H1 (cell line): ENCODE measurements around the gene MPIG6B. TPM values are rescaled to one million over a fixed set of nuclear protein-coding genes. Genes with fewer than 3 reads are reported as not detected.

Experiments
- CTCF ChIA-PET: fragments of 300-600 bp; sonication (Branson Sonifier 250); formaldehyde crosslinking; loops from one replicate; lab custom pipeline; 2021; ENCODE audit not compliant: partially characterized antibody; lab: Charles Lee
- POLR2A ChIA-PET: fragments of 300-600 bp; sonication (Branson Sonifier 250); formaldehyde crosslinking; loops from one replicate; lab custom pipeline; 2021; ENCODE audit warnings: inconsistent platforms; ENCODE audit not compliant: partially characterized antibody; lab: Charles Lee
- DNase-seq, 2 experiments: peaks; one replicate each; pipeline versions ENCODE4 v3.0.0 to v3.0.0-alpha.2; 2010 to 2022; ENCODE audit warnings: low spot score in 2 of 2, low read depth in 1 of 2, mixed read lengths in 1 of 2
- FAIRE-seq: peaks from 2 replicates; lab custom pipeline; 2011; peaks lifted over from hg19 to GRCh38; lab: Jason Lieb, UNC
- H2AFZ ChIP-seq: 2 replicates; pipeline ENCODE4 v1.8.1; 2012; ENCODE audit warnings: low read length, inconsistent platforms
- H2AK5ac ChIP-seq: 2 replicates; pipeline ENCODE4 v1.6.1; 2013; ENCODE audit warnings: low read depth, low read length
- H2BK120ac ChIP-seq: replicated peaks from 2 replicates; pipeline ENCODE3; 2013; ENCODE audit warnings: low read depth, low read length, inconsistent platforms
- H2BK12ac ChIP-seq: 2 replicates; pipeline ENCODE4 v1.6.1; 2013; ENCODE audit warnings: low read depth, low read length
- H2BK15ac ChIP-seq: 2 replicates; pipeline ENCODE4 v1.6.1; 2013; ENCODE audit warnings: low read length
- H2BK20ac ChIP-seq: 2 replicates; pipeline ENCODE4 v1.6.1; 2013; ENCODE audit warnings: low read length
- H2BK5ac ChIP-seq: 2 replicates; pipeline ENCODE4 v1.6.1; 2013; ENCODE audit warnings: low read depth, low read length
- H3K14ac ChIP-seq: 2 replicates; pipeline ENCODE4 v1.6.1; 2013; ENCODE audit warnings: inconsistent platforms; ENCODE audit not compliant: insufficient read length
- H3K18ac ChIP-seq: 2 replicates; pipeline ENCODE4 v1.6.1; 2013; ENCODE audit warnings: low read length; ENCODE audit errors: extremely low read depth
- H3K23ac ChIP-seq: 2 replicates; pipeline ENCODE4 v1.6.1; 2013; ENCODE audit warnings: inconsistent platforms; ENCODE audit not compliant: insufficient read length
- H3K23me2 ChIP-seq: 2 replicates; pipeline ENCODE4 v1.6.1; 2013; ENCODE audit warnings: low read depth, low read length
- H3K27ac ChIP-seq: 2 replicates; pipeline ENCODE4 v1.6.1; 2011; ENCODE audit warnings: low read depth, low read length, inconsistent platforms
- H3K27me3 ChIP-seq, 4 experiments: replicated peaks in 1 of 4; 1 replicate in 1 of 4; 2 replicates in 3 of 4; pipeline versions ENCODE4 v1.6.1 to v1.8.1; 2011 to 2013; ENCODE audit warnings: low read length in 3 of 4, mild to moderate bottlenecking in 3 of 4, inconsistent platforms in 2 of 4, mixed read lengths in 2 of 4, moderate library complexity in 1 of 4; ENCODE audit not compliant: control insufficient read depth in 3 of 4, insufficient read depth in 3 of 4; ENCODE audit errors: extremely low read depth in 1 of 4
- H3K36me3 ChIP-seq, 4 experiments: 2 replicates each; pipeline versions ENCODE4 v1.6.1 to v1.8.1; 2011 to 2013; ENCODE audit warnings: mild to moderate bottlenecking in 4 of 4, low read length in 3 of 4, moderate library complexity in 2 of 4, control low read depth in 1 of 4, inconsistent platforms in 1 of 4; ENCODE audit not compliant: insufficient read depth in 4 of 4, control insufficient read depth in 2 of 4
- H3K4ac ChIP-seq: replicated peaks from 2 replicates; pipeline ENCODE3; 2013; ENCODE audit warnings: low read length, low read depth, mixed read lengths, inconsistent platforms; ENCODE audit not compliant: insufficient read length
- H3K4me1 ChIP-seq, 4 experiments: replicated peaks in 1 of 4; 1 replicate in 1 of 4; 2 replicates in 3 of 4; pipeline versions ENCODE4 v1.6.1 to v1.8.1; 2011 to 2013; ENCODE audit warnings: low read length in 3 of 4, inconsistent platforms in 2 of 4, mixed read lengths in 1 of 4; ENCODE audit not compliant: insufficient read depth in 4 of 4, control insufficient read depth in 3 of 4
- H3K4me2 ChIP-seq, 2 experiments: 2 replicates each; pipeline versions ENCODE4 v1.6.1 to v1.8.1; 2011 to 2013; ENCODE audit warnings: low read depth in 2 of 2, low read length in 2 of 2, control low read depth in 1 of 2, inconsistent platforms in 1 of 2, mild to moderate bottlenecking in 1 of 2; ENCODE audit not compliant: insufficient read depth in 1 of 2
- H3K4me3 ChIP-seq, 4 experiments: fragments of 200-600, 300-600 bp in 1 of 4; sonication (generic), shearing (Covaris generic), sonication (Bioruptor Twin) in 1 of 4; 2 replicates each; pipeline versions ENCODE4 v1.5.1 to v1.8.1; 2011 to 2016; ENCODE audit warnings: low read length in 4 of 4, low read depth in 3 of 4, control low read depth in 2 of 4, inconsistent platforms in 2 of 4, mild to moderate bottlenecking in 2 of 4, mixed read lengths in 1 of 4, moderate library complexity in 1 of 4; ENCODE audit not compliant: insufficient read depth in 2 of 4; ENCODE audit errors: extremely low read depth in 1 of 4
- H3K56ac ChIP-seq: replicated peaks from 2 replicates; pipeline ENCODE3; 2013; ENCODE audit warnings: low read depth, mild to moderate bottlenecking, mixed read lengths, low read length, inconsistent platforms; ENCODE audit not compliant: insufficient read length
- H3K79me1 ChIP-seq: 2 replicates; pipeline ENCODE4 v1.6.1; 2013; ENCODE audit warnings: low read depth, low read length, control low read depth
- H3K79me2 ChIP-seq, 2 experiments: 2 replicates each; pipeline versions ENCODE4 v1.6.1 to v1.8.1; 2012 to 2013; ENCODE audit warnings: low read length in 2 of 2, mild to moderate bottlenecking in 2 of 2, inconsistent platforms in 1 of 2; ENCODE audit not compliant: insufficient read depth in 2 of 2, control insufficient read depth in 1 of 2
- H3K9ac ChIP-seq, 4 experiments: replicated peaks in 1 of 4; 1 replicate in 1 of 4; 2 replicates in 3 of 4; pipeline versions ENCODE4 v1.6.1 to v1.8.1; 2011 to 2013; ENCODE audit warnings: low read depth in 3 of 4, low read length in 3 of 4, control low read depth in 2 of 4, mild to moderate bottlenecking in 2 of 4, moderate library complexity in 2 of 4, inconsistent platforms in 1 of 4; ENCODE audit errors: extremely low read depth in 1 of 4
- H3K9me3 ChIP-seq, 2 experiments: 2 replicates each; pipeline versions ENCODE4 v1.6.1 to v1.8.1; 2012 to 2013; ENCODE audit warnings: mild to moderate bottlenecking in 2 of 2, moderate library complexity in 2 of 2, control low read depth in 1 of 2, inconsistent platforms in 1 of 2, low read depth in 1 of 2, low read length in 1 of 2, mixed read lengths in 1 of 2; ENCODE audit not compliant: insufficient read depth in 2 of 2
- H4K20me1 ChIP-seq, 2 experiments: replicated peaks in 1 of 2; 2 replicates each; pipeline versions ENCODE3 to v1.8.1; 2011 to 2013; ENCODE audit warnings: inconsistent platforms in 2 of 2, low read length in 2 of 2, mild to moderate bottlenecking in 1 of 2; ENCODE audit not compliant: insufficient read depth in 2 of 2, control insufficient read depth in 1 of 2
- H4K5ac ChIP-seq: 2 replicates; pipeline ENCODE4 v1.6.1; 2013; ENCODE audit warnings: low read length, low read depth, mixed read lengths, inconsistent platforms; ENCODE audit not compliant: insufficient read length
- H4K8ac ChIP-seq: 2 replicates; pipeline ENCODE4 v1.8.0; 2013; ENCODE audit warnings: mild to moderate bottlenecking, moderate library complexity, low read length, inconsistent platforms; ENCODE audit not compliant: insufficient read depth; ENCODE audit errors: extremely low read depth
- H4K91ac ChIP-seq: replicated peaks from 2 replicates; pipeline ENCODE3; 2013; ENCODE audit warnings: low read length, mixed read lengths, inconsistent platforms; ENCODE audit not compliant: insufficient read length
- CREB1 ChIP-seq: IDR thresholded peaks from 2 replicates; pipeline ENCODE4 v1.6.1; 2012; ENCODE audit warnings: inconsistent platforms
- WGBS, 2 experiments: shearing (Covaris generic) in 1 of 2; methylation state at CpG; one replicate each; pipeline versions ENCODE4 v1.1.6 to v1.1.7; 2013 to 2015; ENCODE audit warnings: low lambda C conversion rate in 2 of 2, mixed read lengths in 2 of 2, inconsistent platforms in 1 of 2, low coverage in 1 of 2, missing lambda C conversion rate in 1 of 2; ENCODE audit not compliant: insufficient replicate concordance in 2 of 2, insufficient coverage in 1 of 2, insufficient read length in 1 of 2; ENCODE audit errors: extremely low coverage in 1 of 2, missing lambda C conversion rate in 1 of 2; 5-methylcytosine and 5-hydroxymethylcytosine counted together
- polyA plus RNA-seq, 7 experiments: library from polyadenylated mRNA; depleted of rRNA in 3 of 7; stranded (reverse) in 5 of 7; unstranded in 2 of 7; fragments of >200 nt in 5 of 7; fragments of 200-250 nt in 2 of 7; gene quantifications; 1 replicate in 5 of 7; 2 replicates in 1 of 7; 4 replicates in 1 of 7; pipeline versions ENCODE4 v1.2.1 to v1.2.3, GENCODE V29; 2011 to 2013; ENCODE audit warnings: missing spikeins in 2 of 7, mixed read lengths in 2 of 7
- total RNA-seq: library from RNA; stranded (reverse); fragmentation: NEBNext Ultra II Directional; extraction: Animal tissue kit (Norgen Biotek cat#: 25700); gene quantifications from 2 replicates; pipeline ENCODE4 v1.2.1, GENCODE V29; 2021

Gene MPIG6B
- total and polyA plus RNA-seq, 2 of the 8 experiments (the other 6 are each of a cell fraction or from before 2014, with no cell fraction given): 0.18 TPM; not detected in 1

DNA sequence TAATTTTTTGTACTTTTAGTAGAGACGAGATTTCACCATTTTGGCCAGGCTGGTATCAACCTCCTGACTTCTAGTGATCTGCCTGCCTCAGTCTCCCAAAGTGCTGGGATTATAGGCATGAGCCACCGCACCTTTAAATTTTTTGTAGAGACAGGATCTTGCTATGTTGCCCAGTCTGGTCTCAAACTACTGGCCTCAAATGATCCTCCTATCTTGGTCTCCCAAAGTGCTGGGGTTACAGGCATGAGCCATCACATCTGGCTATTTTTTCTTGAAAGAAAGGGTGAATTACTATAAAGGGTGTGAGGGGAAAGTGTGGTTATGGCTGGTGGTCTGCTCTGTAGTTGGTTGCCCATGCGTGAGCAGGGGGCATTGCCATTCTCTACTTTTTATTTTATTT, 14.9 kb upstream of the MPIG6B start:
- H3K27me3 ChIP-seq: no peaks in the 10 kb centered on the region; a peak in 1 of 7 replicates
- no peak overlapping the region for H3K4me2 ChIP-seq
- H3K9me3 ChIP-seq: no peaks in the 10 kb centered on the region
- no peak overlapping the region for H3K23ac ChIP-seq
- DNase-seq (no peak), FAIRE-seq (no peak)
- no peak overlapping the region for H4K91ac ChIP-seq
- no peak overlapping the region for H3K56ac ChIP-seq
- no peak overlapping the region for H3K18ac ChIP-seq
- H3K9ac ChIP-seq: no peak overlapping the region
- H3K79me2 ChIP-seq: no peaks in the 10 kb centered on the region
- H2BK5ac ChIP-seq: no peak overlapping the region
- H3K14ac ChIP-seq: no peak overlapping the region
- no peak overlapping the region for H4K8ac ChIP-seq
- no peak overlapping the region for H3K4me3 ChIP-seq
- no peak overlapping the region for H4K5ac ChIP-seq
- H3K4me1 ChIP-seq: peaks cover 0 to 4% (median 0%) of the 10 kb centered on the region in 4 experiments; a peak in 1 of 7 replicates
- ChIA-PET POLR2A (no interaction called here), CTCF (interaction anchor here (1.0 to 1.4 kb wide), 2 partner anchors 9 to 14 kb away, joined by 3 read pairs; no protein-coding TSS in a partner anchor)
- H4K20me1 ChIP-seq: no peaks in the 10 kb centered on the region
- H3K27ac ChIP-seq: no peak overlapping the region
- H2BK20ac ChIP-seq: no peak overlapping the region
- H2BK120ac ChIP-seq: no peak overlapping the region
- H2BK12ac ChIP-seq: no peak overlapping the region
- no peak overlapping the region for H2AK5ac ChIP-seq
- H3K4ac ChIP-seq: no peak overlapping the region
- no peak overlapping the region for H2BK15ac ChIP-seq
- WGBS, 2 experiments: 93% methylated on average over 3 of the region's 3 CpGs; no CpG with 5 or more reads in 1 of the 2 experiments
- no peaks in the 10 kb centered on the region for H3K36me3 ChIP-seq
- H3K79me1 ChIP-seq: no peaks in the 10 kb centered on the region
- no peak overlapping the region for H2AFZ ChIP-seq
- H3K23me2 ChIP-seq: peaks cover 5% of the 10 kb centered on the region; the same call in 1 of the 2 replicates
- no peak for TF ChIP-seq CREB1
